IgD-negative memory B cell (primary cell): Measurements from ENCODE around the gene SUPT3H. TPM values are rescaled to one million over a fixed set of nuclear protein-coding genes. Genes with fewer than 3 reads are reported as not detected.
A peak's percentile ranks its signal among the peaks of the same experiment; 100 is the strongest.
"Not testable (repeated sequence)": the region's sequence is repeated elsewhere in the genome, so short reads cannot be mapped to it uniquely, and the experiment has no call there.

Experiments
- H3K27ac Mint-ChIP-seq, 3 donors: one replicate each; pipeline ENCODE4 v1.8.0; 2020 to 2022; ENCODE audit warnings: mild to moderate bottlenecking in 3 of 3, mixed read lengths in 3 of 3, moderate library complexity in 1 of 3
- H3K27me3 Mint-ChIP-seq: one replicate; pipeline ENCODE4 v1.8.0; 2021; ENCODE audit warnings: mixed read lengths
- H3K36me3 Mint-ChIP-seq: one replicate; pipeline ENCODE4 v1.8.0; 2020; ENCODE audit warnings: mild to moderate bottlenecking, mixed read lengths
- H3K4me1 Mint-ChIP-seq, 3 donors: one replicate each; pipeline ENCODE4 v1.8.0; 2020 to 2022; ENCODE audit warnings: mixed read lengths in 3 of 3, mild to moderate bottlenecking in 1 of 3
- H3K4me3 Mint-ChIP-seq, 4 donors: one replicate each; pipeline ENCODE4 v1.8.0; 2020 to 2022; ENCODE audit warnings: mild to moderate bottlenecking in 4 of 4, mixed read lengths in 4 of 4, moderate library complexity in 3 of 4
- H3K9me3 Mint-ChIP-seq, 3 donors: one replicate each; pipeline ENCODE4 v1.8.0; 2020 to 2021; ENCODE audit warnings: mixed read lengths in 3 of 3, mild to moderate bottlenecking in 1 of 3
- polyA plus RNA-seq: library from polyadenylated mRNA; unstranded; fragments of 300-500 nt; fragmentation: Illumina TruSeq; gene quantifications from one replicate; pipeline ENCODE4 v1.2.3, GENCODE V29; 2021

SUPT3H gene
- polyA plus RNA-seq, 1 donor from 2014 or later, result 8.5 TPM

DNA sequence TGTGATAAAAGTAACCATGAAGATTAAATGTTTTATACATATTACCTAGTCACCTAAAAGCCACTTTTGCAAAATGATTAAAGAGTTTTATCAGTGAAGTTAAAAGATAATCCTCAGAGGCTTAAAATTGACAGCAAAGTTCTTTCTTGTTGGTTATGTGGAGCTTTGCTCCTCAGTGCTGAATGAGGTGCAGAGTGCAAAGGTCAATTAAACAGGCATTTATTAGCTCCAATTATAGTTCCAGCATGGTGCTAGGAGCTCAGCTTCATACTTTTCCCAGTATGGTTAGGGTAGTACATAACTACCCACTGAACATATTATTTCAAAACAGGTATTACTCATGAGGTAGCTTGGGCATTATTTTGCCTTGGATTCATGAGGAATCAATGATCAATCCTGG is 463.6 kb downstream of the SUPT3H start:
- Mint-ChIP-seq H3K4me1 (no peaks in the 10 kb centered on the region), H3K27me3 (no peaks in the 10 kb centered on the region), H3K27ac (no peak overlapping the region), H3K9me3 (no peaks in the 10 kb centered on the region), H3K4me3 (no peak overlapping the region), H3K36me3 (peaks cover 3% of the 10 kb centered on the region)

DNA sequence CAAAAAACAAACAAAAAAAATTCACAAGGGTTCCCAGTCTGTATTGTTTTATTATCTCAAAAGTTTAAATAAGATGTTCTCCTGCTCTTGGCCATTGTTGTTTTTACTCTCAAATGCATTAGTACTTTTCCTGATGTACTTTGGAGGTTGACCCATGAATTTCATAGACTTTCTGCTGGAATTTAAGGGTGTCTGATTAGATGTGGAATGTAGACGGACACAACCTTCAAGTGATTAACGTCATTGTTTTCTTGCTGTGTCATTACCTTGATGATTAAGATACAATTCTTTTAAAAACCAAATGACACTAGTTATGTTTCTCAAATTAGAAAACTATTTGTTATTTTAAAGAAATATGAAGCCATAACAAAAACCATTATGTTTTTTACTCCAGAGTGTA is 471.0 kb downstream of the SUPT3H start:
- Mint-ChIP-seq H3K4me3 (no peak overlapping the region), H3K36me3 (peaks cover 2% of the 10 kb centered on the region), H3K27ac (no peak overlapping the region), H3K27me3 (no peaks in the 10 kb centered on the region), H3K4me1 (no peaks in the 10 kb centered on the region), H3K9me3 (peaks cover 0 to 7% (median 0%) of the 10 kb centered on the region in 3 donors)

DNA sequence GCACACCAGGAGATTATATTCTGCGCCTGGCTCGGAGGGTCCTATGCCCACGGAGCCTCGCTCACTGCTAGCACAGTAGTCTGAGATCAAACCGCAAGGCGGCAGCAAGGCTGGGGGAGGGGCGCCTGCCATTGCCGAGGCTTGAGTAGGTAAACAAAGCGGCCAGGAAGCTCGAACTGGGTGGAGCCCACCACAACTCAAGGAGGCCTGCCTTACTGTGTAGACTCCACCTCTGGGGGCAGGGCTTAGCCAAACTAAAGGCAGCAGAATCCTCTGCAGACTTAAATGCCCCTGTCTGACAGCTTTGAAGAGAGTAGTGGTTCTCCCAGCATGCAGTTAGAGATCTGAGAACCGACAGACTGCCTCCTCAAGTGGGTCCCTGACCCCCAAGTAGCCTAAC is 477.4 kb downstream of the SUPT3H start:
- peak overlapping the region in 1 of 4 donors; percentile 17 for H3K4me3 Mint-ChIP-seq
- H3K36me3 Mint-ChIP-seq, H3K27me3 Mint-ChIP-seq, H3K27ac Mint-ChIP-seq, H3K4me1 Mint-ChIP-seq, H3K9me3 Mint-ChIP-seq: not testable (repeated sequence)

DNA sequence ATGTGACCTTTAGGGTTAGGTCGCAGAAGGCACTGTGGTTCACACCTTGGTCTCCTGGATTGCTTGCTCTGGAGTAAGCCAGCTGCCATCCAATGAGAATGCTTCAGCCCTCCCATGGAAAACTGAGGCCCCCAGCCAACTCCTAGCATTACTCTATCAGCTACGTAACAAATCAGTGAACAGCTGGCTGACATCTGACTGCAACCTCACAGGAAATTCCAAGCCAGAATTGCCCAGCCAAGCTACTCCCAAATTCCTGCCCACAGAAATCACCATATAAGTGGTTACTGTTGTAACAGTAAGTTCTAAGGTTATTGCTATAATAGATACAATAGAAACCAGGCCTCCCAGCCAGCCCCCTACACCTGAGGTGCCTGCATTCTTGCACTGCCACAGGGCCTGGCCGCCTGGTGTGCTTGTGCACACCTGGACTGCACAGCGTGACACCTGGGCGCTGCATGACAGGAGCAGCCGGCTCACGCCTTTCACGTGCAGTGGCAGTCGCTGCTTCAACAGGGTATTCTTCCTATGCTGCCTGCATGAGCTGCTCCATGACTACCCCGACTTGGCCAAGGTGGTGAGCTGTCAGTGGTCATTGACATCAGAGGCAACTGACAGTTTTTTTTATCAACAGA is 479.3 kb downstream of the SUPT3H start:
- H3K36me3 Mint-ChIP-seq, result peaks cover 7% of the 10 kb centered on the region
- no peaks in the 10 kb centered on the region for H3K27me3 Mint-ChIP-seq
- H3K4me1 Mint-ChIP-seq, result no peaks in the 10 kb centered on the region
- H3K9me3 Mint-ChIP-seq, result no peaks in the 10 kb centered on the region
- H3K27ac Mint-ChIP-seq, result no peak overlapping the region
- no peak overlapping the region for H3K4me3 Mint-ChIP-seq

DNA sequence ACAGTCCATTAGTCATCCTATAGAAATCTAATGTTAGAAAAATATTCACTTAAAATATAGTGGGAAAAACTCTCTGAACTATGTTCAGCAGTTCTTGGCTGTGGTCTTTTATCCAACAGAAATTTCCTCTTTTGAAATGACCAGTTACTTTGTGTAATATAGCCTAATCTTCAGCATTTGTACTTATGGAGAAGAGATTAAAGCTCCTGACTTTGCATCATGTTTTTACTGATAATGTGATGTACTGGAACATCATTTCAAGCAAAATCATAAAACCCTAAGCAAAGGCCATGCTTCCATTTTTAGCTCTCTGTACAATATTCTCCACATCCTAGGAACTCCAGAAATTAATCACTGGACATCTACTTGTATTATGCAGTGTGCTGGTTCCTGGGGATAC is 480.4 kb downstream of the SUPT3H start:
- H3K9me3 Mint-ChIP-seq, result no peaks in the 10 kb centered on the region
- H3K4me3 Mint-ChIP-seq, result no peak overlapping the region
- no peaks in the 10 kb centered on the region for H3K27me3 Mint-ChIP-seq
- H3K27ac Mint-ChIP-seq, result no peak overlapping the region
- peaks cover 5% of the 10 kb centered on the region for H3K36me3 Mint-ChIP-seq
- no peaks in the 10 kb centered on the region for H3K4me1 Mint-ChIP-seq

DNA sequence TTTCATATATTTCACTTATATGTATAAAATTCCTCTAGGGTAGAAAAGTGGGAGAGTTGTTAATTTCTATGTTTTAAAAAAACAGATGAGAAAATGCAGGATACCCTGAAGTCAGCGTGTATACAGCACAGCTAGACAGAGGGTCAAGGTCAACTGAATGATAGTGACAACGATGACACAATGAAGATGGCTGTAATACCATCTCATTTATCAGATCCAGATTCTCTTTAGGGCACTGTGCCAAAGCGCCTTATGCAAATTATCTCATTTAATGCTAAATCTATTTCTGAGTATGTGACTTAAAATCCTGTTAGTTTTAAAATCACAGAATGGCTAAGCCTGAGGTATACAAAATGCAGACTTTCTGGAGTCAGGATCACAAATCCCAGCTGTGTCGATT is 481.0 kb downstream of the SUPT3H start:
- H3K9me3 Mint-ChIP-seq, result no peaks in the 10 kb centered on the region
- no peak overlapping the region for H3K27ac Mint-ChIP-seq
- peaks cover 5% of the 10 kb centered on the region for H3K36me3 Mint-ChIP-seq
- H3K27me3 Mint-ChIP-seq, result no peaks in the 10 kb centered on the region
- no peak overlapping the region for H3K4me3 Mint-ChIP-seq
- no peaks in the 10 kb centered on the region for H3K4me1 Mint-ChIP-seq

DNA sequence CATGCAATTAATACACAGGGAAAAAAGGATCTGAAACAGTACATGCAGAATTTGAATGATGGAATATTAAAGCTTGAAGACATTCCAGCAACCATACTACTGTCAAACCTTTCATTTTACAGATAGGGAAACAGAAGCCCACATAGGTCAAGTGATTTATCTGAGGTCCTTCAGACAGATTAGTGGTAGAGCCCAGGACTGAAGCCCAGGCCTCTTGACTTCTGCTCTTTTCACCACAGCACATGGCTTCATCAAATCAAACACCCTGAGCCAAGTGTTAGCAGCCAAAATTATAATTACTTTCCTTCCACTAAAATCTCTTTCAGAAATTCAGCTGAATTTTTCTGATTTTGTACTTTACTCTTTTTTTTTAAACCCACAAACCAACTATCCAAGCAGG is 485.2 kb downstream of the SUPT3H start:
- H3K27me3 Mint-ChIP-seq, result no peaks in the 10 kb centered on the region
- H3K4me3 Mint-ChIP-seq, result no peak overlapping the region
- H3K27ac Mint-ChIP-seq, result no peak overlapping the region
- H3K4me1 Mint-ChIP-seq, result no peaks in the 10 kb centered on the region
- H3K9me3 Mint-ChIP-seq, result no peaks in the 10 kb centered on the region
- no peaks in the 10 kb centered on the region for H3K36me3 Mint-ChIP-seq

DNA sequence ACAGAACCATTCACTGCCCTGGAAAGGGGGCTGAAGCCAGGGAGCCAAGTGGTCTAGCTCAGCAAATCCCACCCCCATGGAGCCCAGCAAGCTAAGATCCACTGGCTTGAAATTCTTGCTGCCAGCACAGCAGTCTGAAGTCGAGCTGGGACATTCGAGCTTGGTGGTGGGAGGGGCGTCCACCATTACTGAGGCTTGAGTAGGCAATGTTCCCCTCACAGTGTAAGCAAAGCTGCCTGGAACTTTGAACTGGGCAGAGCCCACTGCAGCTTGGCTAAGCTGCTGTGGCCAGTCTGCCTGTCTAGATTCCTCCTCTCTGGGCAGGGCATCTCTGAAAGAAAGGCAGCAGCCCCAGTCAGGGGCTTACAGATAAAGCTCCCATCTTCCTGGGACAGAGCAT is 498.7 kb downstream of the SUPT3H start:
- H3K4me3 Mint-ChIP-seq, H3K36me3 Mint-ChIP-seq, H3K9me3 Mint-ChIP-seq, H3K27ac Mint-ChIP-seq, H3K4me1 Mint-ChIP-seq, H3K27me3 Mint-ChIP-seq: not testable (repeated sequence)

DNA sequence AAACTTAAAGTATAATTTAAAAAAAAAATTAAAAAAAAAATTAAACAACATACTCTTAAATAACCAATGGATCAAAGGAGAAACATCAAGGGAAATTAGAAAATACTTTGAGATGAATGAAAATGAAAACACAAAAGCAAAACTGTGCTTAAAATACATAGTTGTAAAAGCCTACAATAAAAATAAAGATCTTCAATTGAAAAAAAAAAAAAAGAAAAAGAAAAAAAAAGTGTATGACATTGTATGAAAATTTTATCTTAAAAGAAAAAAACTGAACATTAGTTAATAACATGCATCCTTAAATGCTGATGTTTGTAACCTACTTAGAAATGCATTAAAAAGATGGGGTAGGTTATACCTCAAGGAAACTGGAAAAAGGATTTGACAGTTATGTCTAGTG is 501.1 kb downstream of the SUPT3H start:
- not testable (repeated sequence) for H3K4me1 Mint-ChIP-seq, H3K36me3 Mint-ChIP-seq, H3K4me3 Mint-ChIP-seq, H3K9me3 Mint-ChIP-seq, H3K27ac Mint-ChIP-seq, H3K27me3 Mint-ChIP-seq

DNA sequence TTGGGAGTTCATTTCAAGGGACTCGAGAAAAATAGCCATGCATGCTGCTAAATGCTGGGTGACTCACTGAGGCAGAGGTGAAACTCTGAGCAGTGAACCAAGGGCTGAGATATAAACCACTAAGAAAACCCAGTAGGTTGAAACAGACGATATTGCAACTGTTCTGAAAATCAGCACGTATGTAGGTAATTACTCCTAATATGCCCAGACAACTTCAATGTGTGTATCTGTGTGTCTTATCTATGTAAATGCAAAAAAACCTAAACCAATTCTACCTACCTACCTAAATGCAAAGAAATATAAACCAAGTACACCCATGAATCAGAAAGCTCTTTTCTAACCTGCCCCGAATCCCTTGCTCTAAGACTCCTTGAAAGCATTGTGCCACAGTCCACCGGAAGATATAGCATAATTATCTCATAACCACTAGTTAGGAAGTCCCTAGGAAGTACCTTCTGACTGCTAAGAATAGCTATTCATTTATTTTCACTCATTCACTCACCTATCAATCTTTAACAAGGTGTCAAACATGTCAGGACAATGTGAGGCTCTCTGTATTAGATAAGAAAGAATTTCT is 508.3 kb downstream of the SUPT3H start:
- Mint-ChIP-seq H3K4me1 (peaks cover 12 to 18% (median 16%) of the 10 kb centered on the region in 3 donors), H3K9me3 (peaks cover 4 to 7% (median 7%) of the 10 kb centered on the region in 3 donors), H3K36me3 (peaks cover 8% of the 10 kb centered on the region), H3K4me3 (peak overlapping the region in 2 of 4 donors; percentile 8 to 42), H3K27me3 (peaks cover 3% of the 10 kb centered on the region), H3K27ac (no peak overlapping the region)

DNA sequence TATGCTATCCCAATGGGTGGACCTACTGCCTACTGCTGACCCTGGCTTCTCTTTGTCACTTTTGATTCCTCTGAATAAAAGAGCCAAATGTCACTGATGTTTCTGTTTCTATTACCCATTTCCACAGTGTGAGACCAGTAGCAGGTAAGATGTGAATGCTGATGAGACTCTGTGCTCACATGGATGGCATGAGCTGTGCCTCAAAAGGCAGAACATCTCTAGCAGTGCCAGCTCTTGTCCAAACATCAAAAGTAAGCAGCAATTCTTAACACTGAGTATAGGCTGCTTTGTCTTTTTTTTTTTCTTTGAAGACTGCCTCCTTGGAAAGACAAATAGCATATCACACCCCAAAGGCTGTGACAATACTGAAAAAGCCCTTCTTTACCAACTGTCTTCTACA is 508.8 kb downstream of the SUPT3H start:
- H3K27me3 Mint-ChIP-seq, result peaks cover 3% of the 10 kb centered on the region
- peaks cover 12 to 18% (median 16%) of the 10 kb centered on the region in 3 donors for H3K4me1 Mint-ChIP-seq
- H3K36me3 Mint-ChIP-seq, result peaks cover 8% of the 10 kb centered on the region
- no peak overlapping the region for H3K27ac Mint-ChIP-seq
- H3K9me3 Mint-ChIP-seq, result peaks cover 4 to 7% (median 7%) of the 10 kb centered on the region in 3 donors
- H3K4me3 Mint-ChIP-seq, result no peak overlapping the region

DNA sequence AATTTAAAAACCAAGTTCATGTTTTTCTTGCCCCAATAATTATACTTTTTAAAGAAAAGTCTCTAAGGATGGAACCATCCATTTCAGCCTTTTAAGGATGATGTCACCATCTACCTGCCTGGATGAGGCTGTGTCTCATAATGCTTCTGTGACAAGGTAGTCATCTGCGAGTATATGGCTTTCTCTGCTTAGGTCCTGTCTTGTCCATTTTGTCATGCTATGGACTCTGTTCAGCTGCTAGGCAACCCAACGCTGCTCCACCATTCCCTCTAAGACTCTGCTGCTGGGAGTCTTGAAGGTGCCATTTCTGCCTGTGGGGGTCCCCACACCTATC is 509.4 kb downstream of the SUPT3H start:
- peak overlapping the region in 1 of 4 donors; percentile 52 for H3K4me3 Mint-ChIP-seq
- peaks cover 11% of the 10 kb centered on the region for H3K36me3 Mint-ChIP-seq
- peak overlapping the region in 1 of 3 donors; percentile 32 for H3K27ac Mint-ChIP-seq
- H3K9me3 Mint-ChIP-seq, result peaks cover 4 to 10% (median 10%) of the 10 kb centered on the region in 3 donors
- peaks cover 3% of the 10 kb centered on the region for H3K27me3 Mint-ChIP-seq
- peaks cover 12 to 18% (median 16%) of the 10 kb centered on the region in 3 donors for H3K4me1 Mint-ChIP-seq

DNA sequence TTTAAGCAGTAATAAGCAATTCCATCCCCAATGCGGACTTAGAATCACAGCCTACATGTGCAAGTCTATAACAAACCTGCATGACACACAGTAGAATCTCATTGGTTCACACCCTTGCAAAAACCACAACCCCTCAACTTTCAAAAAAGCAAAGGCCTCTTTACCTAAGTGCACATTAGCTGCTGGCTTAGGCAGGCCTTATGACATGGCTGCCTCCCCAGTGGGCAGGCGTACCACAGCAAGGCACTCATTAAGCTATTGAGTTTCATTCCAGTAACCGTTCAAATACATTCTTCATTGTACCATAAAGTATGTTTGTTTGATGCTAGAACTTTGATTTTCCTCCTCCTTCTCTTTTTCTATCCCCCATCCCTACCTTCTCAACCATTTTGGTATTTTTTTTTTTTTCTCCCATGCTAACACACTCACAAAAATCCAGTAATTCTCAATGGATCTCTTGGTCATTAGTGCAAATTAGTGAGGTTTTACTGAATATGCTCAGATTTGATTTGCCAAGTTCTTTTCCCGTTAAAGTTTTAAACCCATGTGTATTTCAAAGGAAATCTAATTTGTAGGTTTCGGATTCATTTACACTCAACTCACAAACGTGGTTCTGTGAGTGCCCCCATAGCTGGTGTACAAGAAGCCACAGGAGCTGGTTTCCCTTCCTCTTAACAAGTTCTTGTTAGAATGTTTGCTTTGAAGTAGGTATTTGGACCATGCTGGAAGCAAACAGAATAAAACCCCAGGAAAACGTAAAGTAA is 510.0 kb downstream of the SUPT3H start:
- peaks cover 12% of the 10 kb centered on the region for H3K36me3 Mint-ChIP-seq
- peak overlapping the region in 2 of 4 donors; percentile 52 to 63 for H3K4me3 Mint-ChIP-seq
- peaks cover 3% of the 10 kb centered on the region for H3K27me3 Mint-ChIP-seq
- H3K9me3 Mint-ChIP-seq, result peaks cover 4 to 11% (median 10%) of the 10 kb centered on the region in 3 donors
- peaks cover 14 to 18% (median 16%) of the 10 kb centered on the region in 3 donors for H3K4me1 Mint-ChIP-seq
- no peak overlapping the region for H3K27ac Mint-ChIP-seq

DNA sequence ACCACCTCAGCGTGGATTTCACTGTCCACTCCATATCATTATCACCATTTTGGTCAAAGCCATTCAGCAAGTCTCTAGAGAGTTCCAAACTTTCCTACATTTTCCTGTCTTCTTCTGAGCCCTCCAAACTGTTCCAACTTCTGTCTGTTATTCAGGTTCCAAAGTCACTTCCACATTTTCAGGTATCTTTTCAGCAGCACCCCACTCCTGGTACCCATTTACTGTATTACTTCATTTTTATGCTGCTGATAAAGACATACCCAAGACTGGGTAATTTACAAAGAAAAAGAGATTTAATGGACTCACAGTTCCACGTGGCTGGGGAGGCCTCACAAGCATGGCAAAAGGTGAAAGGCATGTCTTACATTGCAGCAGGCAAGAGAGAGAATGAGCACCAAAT is 512.5 kb downstream of the SUPT3H start:
- peaks cover 3 to 11% (median 10%) of the 10 kb centered on the region in 3 donors for H3K9me3 Mint-ChIP-seq
- H3K27me3 Mint-ChIP-seq, H3K27ac Mint-ChIP-seq, H3K4me3 Mint-ChIP-seq: not testable (repeated sequence)
- H3K36me3 Mint-ChIP-seq, result peaks cover 12% of the 10 kb centered on the region
- peaks cover 14 to 18% (median 16%) of the 10 kb centered on the region in 3 donors for H3K4me1 Mint-ChIP-seq

DNA sequence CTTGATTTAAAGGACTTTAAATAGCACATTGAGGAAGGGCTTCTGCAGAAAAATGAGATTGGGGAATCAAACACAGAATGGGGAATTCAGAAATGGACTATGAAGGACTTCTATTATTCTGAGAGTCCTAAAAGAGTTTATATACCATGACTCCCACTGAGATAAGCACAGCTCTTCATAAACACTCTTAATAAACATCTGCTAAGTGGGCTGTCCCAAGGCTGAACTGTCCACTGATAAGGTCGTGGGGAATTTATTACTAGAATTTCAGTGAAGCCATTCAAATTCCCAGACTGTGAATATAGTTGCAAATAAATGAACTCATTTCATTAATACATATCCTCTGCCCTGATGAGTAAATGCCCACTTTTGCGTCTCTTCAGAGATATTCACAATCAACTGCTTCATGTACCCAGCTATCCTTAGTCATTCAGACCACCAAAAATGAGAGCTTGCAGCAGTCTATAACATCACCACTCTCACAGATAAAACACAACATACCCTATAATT is 517.8 kb downstream of the SUPT3H start:
- H3K36me3 Mint-ChIP-seq, result peaks cover 6% of the 10 kb centered on the region
- peaks cover 0 to 6% (median 4%) of the 10 kb centered on the region in 3 donors for H3K9me3 Mint-ChIP-seq
- peaks cover 0 to 4% (median 3%) of the 10 kb centered on the region in 3 donors for H3K4me1 Mint-ChIP-seq
- H3K27me3 Mint-ChIP-seq, result peaks cover under 1% of the 10 kb centered on the region
- H3K27ac Mint-ChIP-seq, result no peak overlapping the region
- H3K4me3 Mint-ChIP-seq, result no peak overlapping the region
